H9 (cell line): ENCODE measurements around the gene PROM1. TPM values are rescaled to one million over a fixed set of nuclear protein-coding genes. Genes with fewer than 3 reads are reported as not detected.

Experiments used
- DNase-seq: peaks from one replicate; pipeline ENCODE4 v3.0.0-alpha.2; 2017
- H2AFZ ChIP-seq: one replicate; pipeline ENCODE4 v1.6.1; 2013; ENCODE audit warnings: mild to moderate bottlenecking, low read length, control low read depth, moderate library complexity
- H2AK5ac ChIP-seq: 2 replicates; pipeline ENCODE4 v1.6.1; 2013; ENCODE audit warnings: low read length, control low read depth, mixed read lengths; ENCODE audit not compliant: insufficient read length
- H2BK120ac ChIP-seq: one replicate; pipeline ENCODE4 v1.6.1; 2013; ENCODE audit warnings: low read depth, mild to moderate bottlenecking, low read length, control low read depth, inconsistent platforms; ENCODE audit not compliant: poor library complexity, severe bottlenecking
- H2BK12ac ChIP-seq: 2 replicates; pipeline ENCODE4 v1.6.1; 2013; ENCODE audit warnings: low read length, control low read depth, mixed read lengths, low read depth; ENCODE audit not compliant: insufficient read length
- H2BK15ac ChIP-seq: 2 replicates; pipeline ENCODE4 v1.6.1; 2013; ENCODE audit warnings: low read depth, low read length, control low read depth
- H2BK20ac ChIP-seq: one replicate; pipeline ENCODE4 v1.6.1; 2013; ENCODE audit warnings: low read depth, mild to moderate bottlenecking, low read length, control low read depth, inconsistent platforms; ENCODE audit not compliant: poor library complexity, severe bottlenecking
- H2BK5ac ChIP-seq: 2 replicates; pipeline ENCODE4 v1.6.1; 2013; ENCODE audit warnings: low read length, control low read depth, mixed read lengths; ENCODE audit not compliant: insufficient read length
- H3K14ac ChIP-seq: 2 replicates; pipeline ENCODE4 v1.6.1; 2013; ENCODE audit warnings: low read length, control low read depth; ENCODE audit not compliant: insufficient read depth
- H3K18ac ChIP-seq: 2 replicates; pipeline ENCODE4 v1.6.1; 2013; ENCODE audit warnings: low read depth, mild to moderate bottlenecking, mixed read lengths, low read length, control low read depth; ENCODE audit not compliant: insufficient read length
- H3K23ac ChIP-seq: 2 replicates; pipeline ENCODE4 v1.6.1; 2013; ENCODE audit warnings: low read length, control low read depth, mixed read lengths, low read depth; ENCODE audit not compliant: insufficient read length
- H3K23me2 ChIP-seq: 2 replicates; pipeline ENCODE4 v1.6.1; 2013; ENCODE audit warnings: low read depth, mild to moderate bottlenecking, mixed read lengths, low read length, control low read depth; ENCODE audit not compliant: insufficient read length, poor library complexity, severe bottlenecking
- H3K27ac ChIP-seq: 2 replicates; pipeline ENCODE4 v1.5.1; 2013; ENCODE audit warnings: low read length, control low read depth, mixed read lengths, low read depth; ENCODE audit not compliant: insufficient read length
- H3K27me3 ChIP-seq: 2 replicates; pipeline ENCODE4 v1.6.1; 2013; ENCODE audit warnings: low read length, control low read depth, inconsistent platforms; ENCODE audit not compliant: insufficient read depth
- H3K4ac ChIP-seq: 2 replicates; pipeline ENCODE4 v1.6.1; 2013; ENCODE audit warnings: low read depth, mild to moderate bottlenecking, control low read depth, inconsistent platforms, low read length, moderate library complexity
- H3K4me1 ChIP-seq: 2 replicates; pipeline ENCODE4 v1.6.1; 2013; ENCODE audit warnings: low read length, control low read depth, inconsistent platforms; ENCODE audit not compliant: insufficient read depth
- H3K4me2 ChIP-seq: 2 replicates; pipeline ENCODE4 v1.6.1; 2013; ENCODE audit warnings: low read length, control low read depth, mixed read lengths; ENCODE audit not compliant: insufficient read length, insufficient read depth
- H3K56ac ChIP-seq: 2 replicates; pipeline ENCODE4 v1.6.1; 2013; ENCODE audit warnings: low read depth, mild to moderate bottlenecking, mixed read lengths, low read length, control low read depth; ENCODE audit not compliant: insufficient read length
- H3K79me1 ChIP-seq: 2 replicates; pipeline ENCODE4 v1.6.1; 2013; ENCODE audit warnings: low read depth, mild to moderate bottlenecking, moderate library complexity, low read length, control low read depth, inconsistent platforms; ENCODE audit not compliant: insufficient read depth, poor library complexity, severe bottlenecking
- H3K79me2 ChIP-seq: 2 replicates; pipeline ENCODE4 v1.6.1; 2013; ENCODE audit warnings: low read length, control low read depth, inconsistent platforms; ENCODE audit not compliant: insufficient read depth
- H3K9ac ChIP-seq: 2 replicates; pipeline ENCODE4 v1.6.1; 2013; ENCODE audit warnings: low read length, control low read depth, mixed read lengths; ENCODE audit not compliant: insufficient read length; ENCODE audit errors: extremely low read depth
- H3K9me3 ChIP-seq: one replicate; pipeline ENCODE4 v1.6.1; 2013; ENCODE audit warnings: low read depth, low read length, inconsistent platforms; ENCODE audit not compliant: control insufficient read depth
- H3T11ph ChIP-seq: one replicate; pipeline ENCODE4 v1.6.1; 2013; ENCODE audit warnings: mild to moderate bottlenecking, low read length, control low read depth, inconsistent platforms
- H4K20me1 ChIP-seq: one replicate; pipeline ENCODE4 v1.6.1; 2013; ENCODE audit not compliant: control insufficient read depth, insufficient read length, insufficient read depth
- H4K5ac ChIP-seq: 2 replicates; pipeline ENCODE4 v1.6.1; 2013; ENCODE audit warnings: low read depth, mild to moderate bottlenecking, mixed read lengths, low read length, control low read depth; ENCODE audit not compliant: insufficient read length
- H4K8ac ChIP-seq: replicated peaks from 2 replicates; pipeline ENCODE4 v1.6.1; 2013; ENCODE audit warnings: low read length, control low read depth, mixed read lengths, low read depth; ENCODE audit not compliant: insufficient read length
- H4K91ac ChIP-seq: 2 replicates; pipeline ENCODE4 v1.6.1; 2013; ENCODE audit warnings: low read depth, mild to moderate bottlenecking, moderate library complexity, mixed read lengths, low read length, control low read depth; ENCODE audit not compliant: insufficient read length
- H3K27ac Mint-ChIP-seq, 3 experiments: 2 replicates in 2 of 3; 3 replicates in 1 of 3; pipeline ENCODE4 v1.8.0; 2020 to 2021; ENCODE audit warnings: mixed read lengths in 3 of 3, mild to moderate bottlenecking in 1 of 3, moderate library complexity in 1 of 3
- H3K27me3 Mint-ChIP-seq: 2 replicates; pipeline ENCODE4 v1.8.0; 2021; ENCODE audit warnings: low read depth, mild to moderate bottlenecking, moderate library complexity, mixed read lengths
- H3K36me3 Mint-ChIP-seq, 3 experiments: 2 replicates in 2 of 3; 3 replicates in 1 of 3; pipeline ENCODE4 v1.8.0; 2020 to 2021; ENCODE audit warnings: low read depth in 3 of 3, mixed read lengths in 3 of 3; ENCODE audit not compliant: insufficient read depth in 1 of 3
- H3K4me1 Mint-ChIP-seq, 2 experiments: 2 replicates each; pipeline ENCODE4 v1.8.0; 2020; ENCODE audit warnings: mixed read lengths in 2 of 2
- H3K4me3 Mint-ChIP-seq, 2 experiments: 2 replicates in 1 of 2; 3 replicates in 1 of 2; pipeline ENCODE4 v1.8.0; 2020 to 2021; ENCODE audit warnings: mild to moderate bottlenecking in 2 of 2, mixed read lengths in 2 of 2, moderate library complexity in 1 of 2
- H3K9me3 Mint-ChIP-seq, 2 experiments: 2 replicates in 1 of 2; 3 replicates in 1 of 2; pipeline ENCODE4 v1.8.0; 2020; ENCODE audit warnings: mild to moderate bottlenecking in 2 of 2, mixed read lengths in 2 of 2, moderate library complexity in 1 of 2
- WGBS: extraction: QIAGEN DNeasy Blood & Tissue Kit; methylation state at CpG from one replicate; pipeline ENCODE4 v1.1.7; 2013; ENCODE audit warnings: missing lambda C conversion rate, low lambda C conversion rate, mixed read lengths; ENCODE audit not compliant: insufficient read length; ENCODE audit errors: extremely low coverage; 5-methylcytosine and 5-hydroxymethylcytosine counted together
- total RNA-seq: library from RNA; stranded (reverse); gene quantifications from 2 replicates; pipeline ENCODE4 v1.2.1, GENCODE V29; 2021
- TF ChIP-seq, protein P1 (sequence below): fragments of 200-600 bp; sonication (generic); conservative IDR thresholded peaks from 3 replicates; pipeline ENCODE4 v1.8.0; 2021; ENCODE audit warnings: antibody characterized with exemption, mild to moderate bottlenecking

Gene PROM1
- total RNA-seq, 1 experiment from 2014 or later: 98.3 TPM

DNA sequence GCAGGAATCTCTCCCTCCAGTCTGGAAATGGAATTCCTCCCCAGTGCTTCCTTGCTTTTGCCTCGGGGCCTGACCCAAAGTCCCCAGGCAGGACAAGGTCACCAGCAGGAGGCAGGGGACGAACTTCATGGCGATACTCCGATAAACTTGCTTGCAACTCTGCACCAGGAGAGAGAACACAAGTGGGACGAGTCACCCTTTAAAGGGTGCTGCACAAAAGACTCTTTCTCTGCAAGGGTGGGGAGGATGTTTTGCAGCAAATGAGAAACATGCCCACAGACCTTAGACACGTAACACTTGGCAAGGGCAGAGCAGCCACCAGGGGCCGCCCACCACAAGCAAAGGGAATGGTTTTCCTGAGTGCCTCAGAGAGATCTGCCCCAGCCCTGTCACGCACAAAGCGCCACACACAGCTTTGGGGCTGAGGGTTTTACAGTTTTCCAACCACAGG, 120.8 kb downstream of the PROM1 start, which contains the start of gene FGFBP2:
Gene FGFBP2, minus strand, starts transcription at position 175 of the 451 bp plus-strand sequence. Its CDS starts 46 bp downstream, at position 129.
- H3T11ph ChIP-seq: no peak within 1 kb of the TSS
- H3K4me1 ChIP-seq: peaks cover 3% of the 10 kb centered on the region; the same call in 1 of the 2 replicates
- no CpG with 5 or more reads among the region's 9 CpGs for WGBS

More for the DNA sequence above, 120.8 kb downstream of the PROM1 start, which contains the start of gene FGFBP2:
- no peaks in the 10 kb centered on the region for H3K9me3 ChIP-seq
- H2BK20ac ChIP-seq: no peak within 1 kb of the TSS
- peaks cover 4 to 11% of the 10 kb centered on the region in 2 experiments; a peak in 3 of 5 replicates for H3K9me3 Mint-ChIP-seq
- no peak within 1 kb of the TSS for H2BK12ac ChIP-seq
- H2BK15ac ChIP-seq: no peak within 1 kb of the TSS
- no peak within 1 kb of the TSS for H2AFZ ChIP-seq
- no peaks in the 10 kb centered on the region for H3K79me2 ChIP-seq
- peaks cover 7 to 10% of the 10 kb centered on the region in 2 experiments for H3K4me1 Mint-ChIP-seq
- no peak within 1 kb of the TSS; the same call in 1 of the 2 replicates for H3K14ac ChIP-seq
- DNase-seq: peak; percentile 79
- no peak within 1 kb of the TSS for H3K9ac ChIP-seq
- H3K27ac ChIP-seq: no peak within 1 kb of the TSS
- H3K56ac ChIP-seq: no peak within 1 kb of the TSS
- no peak within 1 kb of the TSS for H3K4ac ChIP-seq
- no peaks in the 10 kb centered on the region for H3K27me3 ChIP-seq
- no peak within 1 kb of the TSS for H4K5ac ChIP-seq
- no peak within 1 kb of the TSS for H2BK120ac ChIP-seq
- peak within 1 kb of the TSS; percentile 40 for H4K8ac ChIP-seq
- H3K18ac ChIP-seq: no peak within 1 kb of the TSS
- TF ChIP-seq, protein P1, sequence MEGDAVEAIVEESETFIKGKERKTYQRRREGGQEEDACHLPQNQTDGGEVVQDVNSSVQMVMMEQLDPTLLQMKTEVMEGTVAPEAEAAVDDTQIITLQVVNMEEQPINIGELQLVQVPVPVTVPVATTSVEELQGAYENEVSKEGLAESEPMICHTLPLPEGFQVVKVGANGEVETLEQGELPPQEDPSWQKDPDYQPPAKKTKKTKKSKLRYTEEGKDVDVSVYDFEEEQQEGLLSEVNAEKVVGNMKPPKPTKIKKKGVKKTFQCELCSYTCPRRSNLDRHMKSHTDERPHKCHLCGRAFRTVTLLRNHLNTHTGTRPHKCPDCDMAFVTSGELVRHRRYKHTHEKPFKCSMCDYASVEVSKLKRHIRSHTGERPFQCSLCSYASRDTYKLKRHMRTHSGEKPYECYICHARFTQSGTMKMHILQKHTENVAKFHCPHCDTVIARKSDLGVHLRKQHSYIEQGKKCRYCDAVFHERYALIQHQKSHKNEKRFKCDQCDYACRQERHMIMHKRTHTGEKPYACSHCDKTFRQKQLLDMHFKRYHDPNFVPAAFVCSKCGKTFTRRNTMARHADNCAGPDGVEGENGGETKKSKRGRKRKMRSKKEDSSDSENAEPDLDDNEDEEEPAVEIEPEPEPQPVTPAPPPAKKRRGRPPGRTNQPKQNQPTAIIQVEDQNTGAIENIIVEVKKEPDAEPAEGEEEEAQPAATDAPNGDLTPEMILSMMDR: peak; percentile 78
- H3K23ac ChIP-seq: no peak within 1 kb of the TSS
- no peaks in the 10 kb centered on the region; the same call in none of the 2 replicates for H3K27me3 Mint-ChIP-seq
- no peak within 1 kb of the TSS for H2BK5ac ChIP-seq
- H3K4me2 ChIP-seq: no peak within 1 kb of the TSS
- H3K36me3 Mint-ChIP-seq: peaks cover 11 to 20% (median 15%) of the 10 kb centered on the region in 3 experiments
- H4K20me1 ChIP-seq: no peaks in the 10 kb centered on the region
- no peak within 1 kb of the TSS for H4K91ac ChIP-seq
- no peak within 1 kb of the TSS; a peak in 1 of 5 replicates for H3K4me3 Mint-ChIP-seq
- peak within 1 kb of the TSS in 2 of 3 experiments; percentile 57 to 67; a peak in 2 of 7 replicates for H3K27ac Mint-ChIP-seq
- no peak within 1 kb of the TSS for H2AK5ac ChIP-seq
- H3K79me1 ChIP-seq: no peaks in the 10 kb centered on the region
- no peaks in the 10 kb centered on the region for H3K23me2 ChIP-seq
